Stimulated activated CD4-positive, alpha-beta T cell treated with anti-CD3 and anti-CD28 coated beads, Interleukin-2, amount 100 ng/mL, for 24 hours (primary cell): ENCODE data around the gene TAGLN3.
A peak's percentile ranks its signal among the peaks of the same experiment; 100 is the strongest.

Experiments
- DNase-seq, 2 donors: peaks; one replicate each; pipeline ENCODE4 v3.0.0-alpha.2; 2020

TAGLN3 gene

DNA sequence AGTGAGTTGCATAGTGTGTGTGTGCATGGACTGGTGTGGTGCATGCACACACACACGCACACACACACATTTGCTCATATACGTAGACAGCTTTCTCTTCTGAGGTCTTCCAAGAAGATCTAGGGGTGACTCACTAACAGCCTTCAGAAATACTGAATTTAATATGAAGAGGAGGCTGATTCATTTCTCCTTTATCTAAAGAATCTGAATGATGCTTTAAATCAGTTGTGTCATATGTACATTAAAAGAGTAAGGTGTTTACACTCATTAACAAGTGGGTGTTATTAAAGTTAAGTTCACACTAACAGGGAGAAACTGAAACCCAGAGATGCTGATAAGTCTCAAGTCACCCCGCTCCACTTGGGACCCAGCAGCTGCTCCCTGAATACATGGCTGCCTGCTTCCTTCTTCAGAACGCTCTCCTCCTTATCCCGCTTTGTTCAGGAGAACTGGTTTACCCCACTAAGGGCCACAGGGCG, 57.8 kb downstream of the TAGLN3 start:
- DNase-seq, result peak in 1 of 2 donors; percentile 32

GRCh38 chr3:112059497-112059896, 60.8 kb downstream of the TAGLN3 start:
- DNase-seq, result no peak

DNA sequence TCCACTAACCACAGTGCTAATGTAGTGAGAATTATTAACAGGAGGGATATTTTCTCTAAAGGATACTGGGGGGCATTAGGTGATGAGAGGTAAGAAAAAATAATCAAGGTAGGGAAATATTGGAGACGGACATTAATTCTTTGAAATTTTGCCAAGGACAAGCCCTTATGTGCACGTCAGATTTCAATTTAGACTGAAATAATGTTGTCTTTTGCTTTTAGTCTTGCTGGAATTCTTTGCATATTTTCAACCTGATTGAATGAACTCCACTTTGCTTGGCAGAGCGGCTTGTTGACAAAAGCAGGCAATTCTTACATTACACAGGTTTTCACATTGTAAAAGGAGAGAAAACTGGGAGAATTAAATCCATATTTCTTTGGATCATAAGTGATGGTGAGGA, 62.4 kb downstream of the TAGLN3 start:
- DNase-seq, result no peak
